HepG2 (cell line): ENCODE data around the gene SERPINE2. TPM values are rescaled to one million over a fixed set of nuclear protein-coding genes. Genes with fewer than 3 reads are reported as not detected.
A peak's percentile ranks its signal among the peaks of the same experiment; 100 is the strongest.

ENCODE experiments used
- ATAC-seq: fragments of 200-7000 bp; cut with Tn5 transposase; 3 replicates; pipeline ENCODE4 v1.9.1; 2020; ENCODE audit warnings: mild to moderate bottlenecking, moderate library complexity
- BruUV-seq: library from RNA; stranded (reverse); fragments of 400-500 nt; replicated peaks from 2 replicates; lab custom pipeline; 2021; lab: Mats Ljungman, UMichigan
- CTCF ChIA-PET: fragments of 300-600 bp; formaldehyde crosslinking; extraction: SDS; loops from one replicate; lab custom pipeline; 2021; ENCODE audit warnings: low total read pairs, inconsistent platforms, low intra/inter-chr PET ratio; lab: Yijun Ruan, JAX
- POLR2A ChIA-PET: fragments of 350-600 bp; sonication (Branson Sonifier 250); formaldehyde crosslinking; loops from one replicate; lab custom pipeline; 2020; ENCODE audit warnings: antibody characterized with exemption, inconsistent platforms; lab: Yijun Ruan, JAX
- DNase-seq: peaks from one replicate; pipeline ENCODE4 v3.0.0-alpha.2; 2015; ENCODE audit warnings: low spot score
- FAIRE-seq: peaks from 3 replicates; lab custom pipeline; 2011; peaks lifted over from hg19 to GRCh38; lab: Jason Lieb, UNC
- H2AFZ ChIP-seq: one replicate; pipeline ENCODE4 v1.6.1; 2011; ENCODE audit warnings: low read length, inconsistent platforms
- H3K27ac ChIP-seq: fragments of 300-600 bp; 3 replicates; pipeline ENCODE4 v1.8.0; 2011; ENCODE audit warnings: mixed run types, mild to moderate bottlenecking, mixed read lengths, low read length, inconsistent platforms; ENCODE audit not compliant: insufficient read depth; ENCODE audit errors: extremely low read length
- H3K27me3 ChIP-seq, 2 experiments: fragments of 200-600 bp in 1 of 2; 2 replicates in 1 of 2; 3 replicates in 1 of 2; pipeline versions ENCODE4 v1.6.0 to v1.8.0; 2011; ENCODE audit warnings: low read length in 2 of 2, mild to moderate bottlenecking in 2 of 2, moderate library complexity in 2 of 2, inconsistent platforms in 1 of 2; ENCODE audit not compliant: insufficient read depth in 2 of 2, control insufficient read depth in 1 of 2
- H3K36me3 ChIP-seq, 2 experiments: fragments of 200-600 bp in 1 of 2; replicated peaks in 1 of 2; 2 replicates in 1 of 2; 3 replicates in 1 of 2; pipeline versions ENCODE4 v1.5.1 to v1.8.0; 2011; ENCODE audit warnings: low read length in 2 of 2, inconsistent platforms in 1 of 2; ENCODE audit not compliant: insufficient read depth in 2 of 2, control insufficient read depth in 1 of 2
- H3K4me1 ChIP-seq: 2 replicates; pipeline ENCODE4 v1.5.1; 2012; ENCODE audit warnings: low read length, inconsistent platforms; ENCODE audit not compliant: insufficient read depth
- H3K4me2 ChIP-seq: 2 replicates; pipeline ENCODE4 v1.6.0; 2011; ENCODE audit warnings: low read depth, low read length, inconsistent platforms
- H3K4me3 ChIP-seq, 3 experiments: fragments of 200-600 bp in 1 of 3; sonication (generic), shearing (Covaris generic) in 1 of 3; replicated peaks in 1 of 3; 2 replicates each; pipeline ENCODE4 v1.5.1; 2011 to 2016; ENCODE audit warnings: low read length in 3 of 3, inconsistent platforms in 2 of 3, low read depth in 2 of 3, mild to moderate bottlenecking in 2 of 3, control low read depth in 1 of 3, mixed read lengths in 1 of 3; ENCODE audit not compliant: insufficient read depth in 1 of 3
- H3K79me2 ChIP-seq: one replicate; pipeline ENCODE4 v1.6.1; 2011; ENCODE audit warnings: low read length, inconsistent platforms; ENCODE audit not compliant: insufficient read depth
- H3K9ac ChIP-seq: 2 replicates; pipeline ENCODE4 v1.6.0; 2011; ENCODE audit warnings: mild to moderate bottlenecking, low read depth, low read length, inconsistent platforms; ENCODE audit not compliant: insufficient read depth
- H3K9me3 ChIP-seq: 2 replicates; pipeline ENCODE4 v1.5.1; 2012; ENCODE audit warnings: mild to moderate bottlenecking, low read length
- H4K20me1 ChIP-seq: 2 replicates; pipeline ENCODE4 v1.6.0; 2011; ENCODE audit warnings: inconsistent platforms, mild to moderate bottlenecking, low read length, moderate library complexity; ENCODE audit not compliant: insufficient read depth
- ATF4 ChIP-seq, 2 experiments: fragments of 450-650 bp in 1 of 2; sonication (generic) in 1 of 2; formaldehyde crosslinking; IDR thresholded peaks; 2 replicates each; pipeline versions ENCODE4 v1.5.0 to v1.8.0; 2020 to 2022; ENCODE audit warnings: mild to moderate bottlenecking in 1 of 2, missing genetic modification reagents in 1 of 2
- BCL6 ChIP-seq: IDR thresholded peaks from 2 replicates; pipeline ENCODE4 v1.6.1; 2016; ENCODE audit warnings: missing genetic modification reagents, missing compliant biosample characterization
- DNMT3B ChIP-seq: conservative IDR thresholded peaks from 2 replicates; pipeline ENCODE4 v1.6.1; 2016; ENCODE audit warnings: missing biosample characterization, control low read depth
- EHMT2 ChIP-seq: fragments of 200-600 bp; sonication (generic); IDR thresholded peaks from 2 replicates; pipeline ENCODE4 v1.7.0; 2017; ENCODE audit warnings: antibody characterized with exemption, low read depth, low read length, borderline replicate concordance
- EP300 ChIP-seq, 3 experiments: sonication (generic) in 1 of 3; formaldehyde crosslinking in 1 of 3; IDR thresholded peaks; 2 replicates each; pipeline versions ENCODE4 v1.5.1 to v1.6.1; 2011 to 2020; ENCODE audit warnings: low read depth in 2 of 3, low read length in 2 of 3, borderline replicate concordance in 1 of 3, improper control_type of control experiment in 1 of 3, mild to moderate bottlenecking in 1 of 3, missing genetic modification reagents in 1 of 3, moderate library complexity in 1 of 3
- HOMEZ ChIP-seq: IDR thresholded peaks from 2 replicates; pipeline ENCODE4 v1.6.1; 2016; ENCODE audit warnings: low read depth
- MEF2D ChIP-seq: sonication (generic); formaldehyde crosslinking; IDR thresholded peaks from 2 replicates; pipeline ENCODE4 v1.5.1; 2020; ENCODE audit warnings: mild to moderate bottlenecking, missing genetic modification reagents
- RBM22 ChIP-seq: fragments of 200-400 bp; formaldehyde crosslinking; optimal IDR thresholded peaks from 2 replicates; pipeline ENCODE3; 2017; ENCODE audit warnings: mild to moderate bottlenecking, low read length, moderate library complexity
- RORA ChIP-seq: sonication (generic); formaldehyde crosslinking; IDR thresholded peaks from 2 replicates; pipeline ENCODE4 v1.5.0; 2020; ENCODE audit warnings: mild to moderate bottlenecking, missing genetic modification reagents, moderate library complexity
- SUZ12 ChIP-seq: fragments of 150-350 bp; IDR thresholded peaks from 2 replicates; pipeline ENCODE4 v1.6.1; 2014; ENCODE audit warnings: low read depth, low read length
- TFE3 ChIP-seq: IDR thresholded peaks from 2 replicates; pipeline ENCODE4 v1.6.1; 2016
- U2AF2 ChIP-seq: fragments of 200-400 bp; formaldehyde crosslinking; IDR thresholded peaks from 2 replicates; pipeline ENCODE4 v1.6.1; 2017; ENCODE audit warnings: low read depth, mild to moderate bottlenecking, low read length
- ZNF446 ChIP-seq: sonication (generic); formaldehyde crosslinking; IDR thresholded peaks from 2 replicates; pipeline ENCODE4 v1.5.0; 2020; ENCODE audit warnings: mild to moderate bottlenecking, missing genetic modification reagents
- ZNF513 ChIP-seq: sonication (generic); formaldehyde crosslinking; conservative IDR thresholded peaks from 2 replicates; pipeline ENCODE4 v1.5.0; 2020; ENCODE audit warnings: missing genetic modification reagents
- ZNF619 ChIP-seq: sonication (generic); formaldehyde crosslinking; IDR thresholded peaks from 2 replicates; pipeline ENCODE4 v1.4.0; 2020; ENCODE audit warnings: mild to moderate bottlenecking, missing genetic modification reagents
- ZSCAN30 ChIP-seq: sonication (generic); formaldehyde crosslinking; IDR thresholded peaks from 2 replicates; pipeline ENCODE4 v1.5.0; 2020; ENCODE audit warnings: mild to moderate bottlenecking, missing genetic modification reagents
- WGBS: methylation state at CpG from one replicate; pipeline ENCODE4 v1.1.6; 2017; ENCODE audit warnings: low lambda C conversion rate; 5-methylcytosine and 5-hydroxymethylcytosine counted together
- in situ Hi-C: cut with HindIII; loops from 2 replicates; pipeline ENCODE4 v1.10.0; 2017; ENCODE audit warnings: low pct_unique_long_range_greater_than_20kb; ENCODE audit not compliant: extremely low pct_ligation_motif_present
- intact Hi-C: fragments of 100-400 bp; cut with micrococcal nuclease; formaldehyde crosslinking; loops from one replicate; pipeline ENCODE4 v1.10.0; 2022; ENCODE audit not compliant: unreplicated experiment
- polyA plus RNA-seq, 8 experiments: library from polyadenylated mRNA; depleted of rRNA in 3 of 8; stranded (reverse) in 7 of 8; unstranded in 1 of 8; fragments of >200 nt; fragmentation: Illumina TruSeq in 4 of 8; extraction: Trizol in 4 of 8; gene quantifications; 2 replicates each; pipeline versions ENCODE4 v1.2.1 to v1.2.3, GENCODE V29; 2011 to 2016; ENCODE audit warnings: low read depth in 4 of 8, missing spikeins in 1 of 8, mixed read lengths in 1 of 8; ENCODE audit not compliant: insufficient read depth in 1 of 8
- total RNA-seq, 5 experiments: library from RNA; depleted of rRNA; stranded (reverse); fragments of >200 nt; fragmentation: Illumina TruSeq; extraction: Trizol; gene quantifications; 2 replicates each; pipeline ENCODE4 v1.2.3, GENCODE V29; 2016; ENCODE audit warnings: low read depth in 1 of 5

The SERPINE2 gene
- total and polyA plus RNA-seq, 2 of the 13 experiments (the other 11 are each of a cell fraction or from before 2014, with no cell fraction given) = 7.9 to 18.1 TPM

GRCh38 chr2:223995569-223995968 lies 43.5 kb downstream of the SERPINE2 start (continued):
- TF ChIP-seq EP300 (IDR thresholded peaks at IDR 0.05; ENCODE audit: low read depth in 2 of 2, low read length in 2 of 2) (peak in 1 of 2 experiments; percentile 62; a peak in 1 of 4 replicates), EP300 (CRISPR knock-in tag; IDR thresholded peaks at IDR 0.05; ENCODE audit: borderline replicate concordance) (no peak), RBM22 (no peak), TFE3 (CRISPR knock-in tag) (0 out of 2 replicates have a peak, but pooled peaks have one; percentile 23), DNMT3B (CRISPR knock-in tag) (no peak)
- TF ChIP-seq, all 625 proteins: peak for 41

GRCh38 chr2:223994562-223995162 lies 44.4 kb downstream of the SERPINE2 start:
- ATAC-seq (no peak; the same call in 2 of the 3 replicates), FAIRE-seq (no peak), DNase-seq (no peak)
- Histone ChIP-seq H2AFZ (no peak overlapping the region), H3K36me3 (no peaks in the 10 kb centered on the region), H3K4me2 (peak overlapping the region; percentile 19; the same call in 1 of the 2 replicates), H3K79me2 (no peaks in the 10 kb centered on the region), H3K27me3 (no peaks in the 10 kb centered on the region), H3K9ac (no peak overlapping the region), H4K20me1 (no peaks in the 10 kb centered on the region), H3K27ac (no peak overlapping the region), H3K9me3 (no peaks in the 10 kb centered on the region), H3K4me1 (peaks cover 57% of the 10 kb centered on the region), H3K4me3 (no peak overlapping the region)
- ChIA-PET CTCF (interaction anchor here (0.9 to 12.2 kb wide), 3 partner anchors 25 to 289 kb away, joined by 3 to 272 read pairs (median 16); no protein-coding TSS in a partner anchor), POLR2A (interaction anchor here (1.0 to 3.4 kb wide), 5 partner anchors 14 to 289 kb away, joined by 3 to 13 read pairs (median 6); partner anchors contain the start of gene SERPINE2)
- intact Hi-C loops (loop anchor here (2.0 to 10.0 kb wide), 4 partner anchors 108 to 590 kb away; partner anchors contain the start of gene CUL3), in situ Hi-C loops (loop anchor here (5.0 to 10.0 kb wide), 2 partner anchors 293 to 660 kb away; no protein-coding TSS in a partner anchor)
- no TSS peak for BruUV-seq
- WGBS = 82% methylated on average over 4 of the region's 4 CpGs
- TF ChIP-seq SUZ12 = no peak
- no peak for TF ChIP-seq ZSCAN30 (CRISPR knock-in tag)
- TF ChIP-seq ZNF619 (CRISPR knock-in tag) = no peak
- TF ChIP-seq ZNF446 (CRISPR knock-in tag) = no peak
- TF ChIP-seq RORA (CRISPR knock-in tag) = no peak
- no peak for TF ChIP-seq ZNF513 (CRISPR knock-in tag)
- peak; percentile 44; the same call in 1 of the 2 replicates for TF ChIP-seq MEF2D (CRISPR knock-in tag)
- peak; percentile 61 for TF ChIP-seq BCL6 (CRISPR knock-in tag)
- no peak for TF ChIP-seq U2AF2
- peak in 1 of 2 experiments; percentile 2; a peak in 1 of 4 replicates for TF ChIP-seq ATF4 (CRISPR knock-in tag; IDR thresholded peaks at IDR 0.05)
- no peak for TF ChIP-seq EHMT2
- TF ChIP-seq HOMEZ (CRISPR knock-in tag) = 0 out of 2 replicates have a peak, but pooled peaks have one; percentile 12
